ENCODE results near the gene DCLK1.

The DCLK1 gene

GRCh38 chr13:35889560-35889959, 241.6 kb downstream of the DCLK1 start:
- no peak for DNase-seq

GRCh38 chr13:35888981-35889380, 242.2 kb downstream of the DCLK1 start:
- no peak for DNase-seq

- DNase-seq, result no peak
Observed at GRCh38 chr13:35888457-35888883, 242.7 kb downstream of the DCLK1 start.

GRCh38 chr13:35887115-35887666, 244.0 kb downstream of the DCLK1 start:
- no peak for DNase-seq

- no peak for DNase-seq
Observed at GRCh38 chr13:35886332-35887114, 244.7 kb downstream of the DCLK1 start.

- no peak for DNase-seq
Observed at GRCh38 chr13:35884211-35884760, 246.9 kb downstream of the DCLK1 start.

GRCh38 chr13:35882722-35883497, 248.3 kb downstream of the DCLK1 start:
- no peak for DNase-seq

GRCh38 chr13:35881360-35881759, 249.8 kb downstream of the DCLK1 start:
- DNase-seq, result no peak

GRCh38 chr13:35879111-35879510, 252.1 kb downstream of the DCLK1 start:
- no peak for DNase-seq

GRCh38 chr13:35876601-35877000, 254.6 kb downstream of the DCLK1 start:
- DNase-seq, result no peak

- DNase-seq, result no peak
Observed at GRCh38 chr13:35874704-35875103, 256.5 kb downstream of the DCLK1 start.

GRCh38 chr13:35872369-35872768, 258.8 kb downstream of the DCLK1 start:
- DNase-seq, result no peak

GRCh38 chr13:35871561-35871960, 259.6 kb downstream of the DCLK1 start:
- DNase-seq, result no peak

- no peak for DNase-seq
Observed at GRCh38 chr13:35866801-35867200, 264.4 kb downstream of the DCLK1 start.

GRCh38 chr13:35865341-35866240, 265.6 kb downstream of the DCLK1 start:
- DNase-seq, result no peak

GRCh38 chr13:35860661-35861060, 270.5 kb downstream of the DCLK1 start:
- DNase-seq, result no peak

GRCh38 chr13:35859981-35860380, 271.2 kb downstream of the DCLK1 start:
- no peak for DNase-seq

- DNase-seq, result no peak
Observed at GRCh38 chr13:35858665-35859064, 272.5 kb downstream of the DCLK1 start.

GRCh38 chr13:35857769-35858168, 273.4 kb downstream of the DCLK1 start:
- no peak for DNase-seq

GRCh38 chr13:35856721-35857364, 274.3 kb downstream of the DCLK1 start:
- no peak for DNase-seq

GRCh38 chr13:35856084-35856483, 275.1 kb downstream of the DCLK1 start:
- DNase-seq, result no peak

GRCh38 chr13:35855531-35856019, 275.6 kb downstream of the DCLK1 start:
- DNase-seq, result no peak

Data from NCI-H1048 (cell line).